MM.1S (cell line): Measurements from ENCODE around the gene ITPR1.

Source experiments
- CTCF ChIP-seq: fragments of 300-600 bp; sonication (generic); IDR thresholded peaks from 2 replicates; pipeline ENCODE4 v1.5.1; 2016; ENCODE audit warnings: antibody characterized with exemption, low read length, mixed read lengths
- EZH2phosphoT487 ChIP-seq: fragments of 300-600 bp; sonication (generic); IDR thresholded peaks from 2 replicates; pipeline ENCODE4 v1.6.1; 2018; ENCODE audit warnings: antibody characterized with exemption, low read length

GRCh38 chr3:4743371-4743770, 250.2 kb downstream of the ITPR1 start:
- no peak for TF ChIP-seq CTCF
- TF ChIP-seq EZH2phosphoT487, result no peak
